Nephron (organoid): ENCODE results near the gene USP36.

Experiments
- H3K27ac Mint-ChIP-seq, 3 experiments: 2 replicates each; pipeline ENCODE4 v1.8.0; 2020; ENCODE audit warnings: mixed read lengths in 3 of 3, mild to moderate bottlenecking in 2 of 3, moderate library complexity in 1 of 3
- H3K27me3 Mint-ChIP-seq: 2 replicates; pipeline ENCODE4 v1.8.0; 2021; ENCODE audit warnings: low read depth, mild to moderate bottlenecking, moderate library complexity, mixed read lengths
- H3K36me3 Mint-ChIP-seq: 2 replicates; pipeline ENCODE4 v1.8.0; 2020; ENCODE audit warnings: low read depth, mixed read lengths
- H3K4me1 Mint-ChIP-seq: 2 replicates; pipeline ENCODE4 v1.8.0; 2020; ENCODE audit warnings: mixed read lengths
- H3K4me3 Mint-ChIP-seq, 3 experiments: 2 replicates each; pipeline ENCODE4 v1.8.0; 2020; ENCODE audit warnings: mild to moderate bottlenecking in 3 of 3, mixed read lengths in 3 of 3, moderate library complexity in 2 of 3
- H3K9me3 Mint-ChIP-seq: 2 replicates; pipeline ENCODE4 v1.8.0; 2020; ENCODE audit warnings: mixed read lengths
- TF ChIP-seq, protein P1 (sequence below), 3 experiments: fragments of 200-600 bp; sonication (generic); IDR thresholded peaks; one replicate each; pipeline ENCODE4 v1.5.0; 2021; ENCODE audit warnings: antibody characterized with exemption in 3 of 3; ENCODE audit not compliant: unreplicated experiment in 3 of 3

Gene USP36

DNA sequence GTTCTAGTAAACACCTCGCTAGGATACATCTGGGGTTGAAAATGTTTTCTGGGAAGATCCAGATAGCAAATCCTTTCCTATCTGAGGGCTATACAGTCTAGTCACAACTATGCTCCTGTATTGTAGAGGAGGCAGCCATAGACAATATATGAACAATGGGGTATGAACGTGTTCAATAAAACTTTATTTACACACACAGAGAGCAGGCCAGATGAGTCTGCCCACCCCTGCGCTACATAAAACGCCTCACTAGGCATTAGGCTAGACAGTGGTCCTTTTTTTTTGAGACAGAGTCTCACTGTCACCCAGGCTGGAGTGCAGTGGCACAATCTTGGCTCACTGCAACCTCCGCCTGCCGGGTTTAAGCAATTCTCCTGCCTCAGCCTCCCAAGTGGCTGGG, 11.1 kb downstream of the USP36 start:
- Mint-ChIP-seq H3K4me3 (no peak overlapping the region), H3K27me3 (no peaks in the 10 kb centered on the region), H3K4me1 (no peaks in the 10 kb centered on the region), H3K36me3 (peaks cover 80% of the 10 kb centered on the region), H3K27ac (no peak overlapping the region), H3K9me3 (no peaks in the 10 kb centered on the region)
- TF ChIP-seq, protein P1, sequence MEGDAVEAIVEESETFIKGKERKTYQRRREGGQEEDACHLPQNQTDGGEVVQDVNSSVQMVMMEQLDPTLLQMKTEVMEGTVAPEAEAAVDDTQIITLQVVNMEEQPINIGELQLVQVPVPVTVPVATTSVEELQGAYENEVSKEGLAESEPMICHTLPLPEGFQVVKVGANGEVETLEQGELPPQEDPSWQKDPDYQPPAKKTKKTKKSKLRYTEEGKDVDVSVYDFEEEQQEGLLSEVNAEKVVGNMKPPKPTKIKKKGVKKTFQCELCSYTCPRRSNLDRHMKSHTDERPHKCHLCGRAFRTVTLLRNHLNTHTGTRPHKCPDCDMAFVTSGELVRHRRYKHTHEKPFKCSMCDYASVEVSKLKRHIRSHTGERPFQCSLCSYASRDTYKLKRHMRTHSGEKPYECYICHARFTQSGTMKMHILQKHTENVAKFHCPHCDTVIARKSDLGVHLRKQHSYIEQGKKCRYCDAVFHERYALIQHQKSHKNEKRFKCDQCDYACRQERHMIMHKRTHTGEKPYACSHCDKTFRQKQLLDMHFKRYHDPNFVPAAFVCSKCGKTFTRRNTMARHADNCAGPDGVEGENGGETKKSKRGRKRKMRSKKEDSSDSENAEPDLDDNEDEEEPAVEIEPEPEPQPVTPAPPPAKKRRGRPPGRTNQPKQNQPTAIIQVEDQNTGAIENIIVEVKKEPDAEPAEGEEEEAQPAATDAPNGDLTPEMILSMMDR (IDR thresholded peaks at IDR 0.05; ENCODE audit: unreplicated experiment in 3 of 3) = no peak

DNA sequence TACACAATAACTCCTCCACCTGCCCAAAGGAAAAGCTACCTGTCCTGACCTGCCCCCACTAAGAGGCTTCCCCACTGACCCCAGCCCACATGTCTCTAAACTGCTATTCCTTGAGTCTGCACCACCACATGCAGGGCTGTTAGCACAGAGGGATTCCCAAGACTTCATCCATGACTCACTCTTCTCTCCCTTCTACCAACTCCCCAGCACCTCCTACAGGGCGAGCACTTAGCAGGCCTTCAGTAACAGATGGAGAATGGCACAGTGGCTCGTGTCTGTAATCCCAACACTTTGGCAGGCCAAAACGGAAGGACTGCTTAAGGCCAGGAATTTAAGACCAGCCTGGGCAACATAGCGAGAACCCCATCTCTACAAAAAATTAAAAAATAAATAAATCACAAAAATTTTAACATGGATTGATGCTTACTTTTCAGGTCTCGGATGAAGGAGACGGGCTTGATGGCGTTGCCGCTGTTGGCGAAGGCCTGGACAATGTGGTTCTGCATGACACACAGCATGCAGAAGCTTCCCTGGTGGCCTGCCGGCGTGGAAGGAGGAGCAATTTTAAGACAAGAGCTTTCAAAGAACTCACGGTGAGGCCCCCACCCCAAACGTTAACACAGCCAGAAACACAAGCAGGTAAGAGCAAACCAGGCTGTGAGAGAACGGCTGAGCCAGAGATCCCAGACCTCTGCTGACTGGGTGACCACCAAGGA, 12.0 kb downstream of the USP36 start:
- TF ChIP-seq, protein P1 (IDR thresholded peaks at IDR 0.05; ENCODE audit: unreplicated experiment in 3 of 3) = no peak
- no peaks in the 10 kb centered on the region for H3K9me3 Mint-ChIP-seq
- H3K36me3 Mint-ChIP-seq = peaks cover 73% of the 10 kb centered on the region
- no peaks in the 10 kb centered on the region for H3K27me3 Mint-ChIP-seq
- H3K4me1 Mint-ChIP-seq = no peaks in the 10 kb centered on the region
- no peak overlapping the region for H3K4me3 Mint-ChIP-seq
- no peak overlapping the region for H3K27ac Mint-ChIP-seq

DNA sequence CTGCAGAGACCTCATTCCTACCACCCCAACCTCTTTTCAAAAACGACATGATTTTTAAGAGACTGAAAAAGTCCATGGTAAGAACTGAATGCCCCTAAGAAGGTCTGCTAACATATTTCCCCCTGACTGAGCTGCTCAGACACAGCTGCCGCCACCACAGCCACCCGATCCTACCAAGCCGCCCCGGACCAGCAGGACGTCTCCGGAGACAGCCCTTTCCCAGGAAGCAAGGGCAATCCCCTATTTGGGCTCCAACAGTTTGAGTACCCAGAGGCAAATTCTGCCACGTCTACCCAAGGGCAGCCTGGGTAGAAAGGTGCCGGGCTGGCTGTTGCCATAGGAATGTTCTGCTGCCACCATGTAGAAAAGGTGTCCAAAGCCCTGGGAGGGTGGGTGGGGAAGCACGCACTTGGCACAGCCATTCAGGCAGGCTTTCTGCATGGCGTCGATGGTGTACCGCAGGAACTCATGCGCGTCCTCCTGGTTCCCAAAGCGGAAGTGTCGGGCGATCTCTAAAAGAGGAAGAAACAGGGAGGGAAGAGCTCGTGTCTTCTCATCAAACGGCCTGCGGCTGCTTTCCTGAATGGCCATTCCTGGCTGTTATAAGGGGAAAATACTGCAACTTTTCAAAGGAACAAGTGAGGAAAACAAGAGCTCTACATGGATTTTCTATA, 13.6 kb downstream of the USP36 start:
- Mint-ChIP-seq H3K36me3 (peaks cover 74% of the 10 kb centered on the region), H3K27me3 (peaks cover 4% of the 10 kb centered on the region), H3K27ac (no peak overlapping the region), H3K9me3 (no peaks in the 10 kb centered on the region), H3K4me3 (no peak overlapping the region), H3K4me1 (peaks cover 12% of the 10 kb centered on the region)
- TF ChIP-seq, protein P1 (IDR thresholded peaks at IDR 0.05; ENCODE audit: unreplicated experiment in 3 of 3) = no peak

DNA sequence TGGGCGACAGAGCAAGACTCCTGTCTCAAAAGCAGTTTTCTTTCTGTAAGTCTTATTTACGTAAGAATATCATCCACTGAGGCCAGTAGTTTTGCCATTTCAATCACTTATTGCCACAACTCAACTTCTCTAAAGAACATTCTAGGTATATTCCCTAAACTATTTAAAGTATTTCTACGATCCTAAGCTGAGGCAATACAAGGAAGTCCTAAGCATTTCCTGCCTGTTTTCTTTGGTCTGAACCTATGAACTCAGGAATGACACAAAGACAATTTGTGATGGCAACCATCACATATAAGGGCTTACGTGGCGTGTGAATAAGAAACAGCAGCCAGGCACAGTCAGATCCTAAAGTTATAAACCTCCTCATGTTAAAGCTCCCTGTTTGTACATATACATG, 14.2 kb downstream of the USP36 start:
- Mint-ChIP-seq H3K27ac (no peak overlapping the region), H3K4me3 (no peak overlapping the region), H3K9me3 (no peaks in the 10 kb centered on the region), H3K27me3 (peaks cover 4% of the 10 kb centered on the region), H3K36me3 (peaks cover 73% of the 10 kb centered on the region), H3K4me1 (peaks cover 12% of the 10 kb centered on the region)
- TF ChIP-seq, protein P1 (IDR thresholded peaks at IDR 0.05; ENCODE audit: unreplicated experiment in 3 of 3) = no peak

DNA sequence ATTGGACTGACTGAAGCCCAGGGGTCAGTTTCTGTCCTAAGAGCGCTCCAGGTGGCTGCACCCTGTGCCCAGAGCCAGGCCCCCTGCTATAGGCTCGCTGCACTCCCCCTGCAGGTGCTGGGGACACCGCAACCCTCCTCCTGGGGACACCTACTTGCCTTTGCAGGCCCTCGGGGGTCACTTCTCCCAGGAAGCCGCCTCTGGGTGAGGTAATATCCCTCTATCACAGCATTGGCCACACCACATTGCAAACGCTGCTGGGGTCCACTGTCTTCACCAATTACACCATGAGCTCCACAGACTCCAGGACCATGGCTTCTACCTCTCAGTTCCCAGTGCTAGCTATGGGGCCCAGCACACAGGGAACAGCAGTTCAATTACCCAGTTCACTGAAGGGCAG, 14.9 kb downstream of the USP36 start:
- H3K9me3 Mint-ChIP-seq = no peaks in the 10 kb centered on the region
- H3K27ac Mint-ChIP-seq = no peak overlapping the region
- peaks cover 77% of the 10 kb centered on the region for H3K36me3 Mint-ChIP-seq
- H3K4me1 Mint-ChIP-seq = peaks cover 12% of the 10 kb centered on the region
- TF ChIP-seq, protein P1 (IDR thresholded peaks at IDR 0.05; ENCODE audit: unreplicated experiment in 3 of 3) = no peak
- H3K27me3 Mint-ChIP-seq = peaks cover 4% of the 10 kb centered on the region
- H3K4me3 Mint-ChIP-seq = no peak overlapping the region

DNA sequence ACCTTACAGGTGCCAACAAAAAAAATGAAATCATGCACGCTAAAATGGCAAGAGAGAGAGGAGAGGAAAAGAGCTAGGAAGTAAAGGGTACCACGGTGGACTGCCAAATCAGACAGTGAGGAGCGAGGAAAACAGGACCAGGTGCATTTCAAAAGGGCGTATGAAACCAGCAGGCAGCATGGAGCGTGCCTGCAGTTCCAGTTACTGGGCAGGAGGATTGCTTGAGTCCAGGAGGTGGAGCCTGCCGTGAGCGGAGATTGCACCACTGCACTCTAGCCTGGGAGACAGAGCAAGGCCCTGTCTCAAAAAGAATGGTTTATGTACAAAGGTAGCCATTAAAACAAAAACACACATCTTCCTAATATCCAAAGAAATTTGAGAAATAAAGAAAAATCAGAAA, 16.4 kb downstream of the USP36 start:
- H3K27me3 Mint-ChIP-seq = peaks cover 4% of the 10 kb centered on the region
- H3K9me3 Mint-ChIP-seq = no peaks in the 10 kb centered on the region
- peaks cover 80% of the 10 kb centered on the region for H3K36me3 Mint-ChIP-seq
- no peak overlapping the region for H3K4me3 Mint-ChIP-seq
- H3K4me1 Mint-ChIP-seq = peaks cover 12% of the 10 kb centered on the region
- H3K27ac Mint-ChIP-seq = no peak overlapping the region
- TF ChIP-seq, protein P1 (IDR thresholded peaks at IDR 0.05; ENCODE audit: unreplicated experiment in 3 of 3) = no peak
